HepG2 (cell line): ENCODE results near the gene GAS6. TPM values are rescaled to one million over a fixed set of nuclear protein-coding genes. Genes with fewer than 3 reads are reported as not detected.

Experiments used
- ATAC-seq: fragments of 200-7000 bp; cut with Tn5 transposase; 3 replicates; pipeline ENCODE4 v1.9.1; 2020; ENCODE audit warnings: mild to moderate bottlenecking, moderate library complexity
- BruUV-seq: library from RNA; stranded (reverse); fragments of 400-500 nt; replicated peaks from 2 replicates; lab custom pipeline; 2021; lab: Mats Ljungman, UMichigan
- CTCF ChIA-PET: fragments of 300-600 bp; formaldehyde crosslinking; extraction: SDS; loops from one replicate; lab custom pipeline; 2021; ENCODE audit warnings: low total read pairs, inconsistent platforms, low intra/inter-chr PET ratio; lab: Yijun Ruan, JAX
- POLR2A ChIA-PET: fragments of 350-600 bp; sonication (Branson Sonifier 250); formaldehyde crosslinking; loops from one replicate; lab custom pipeline; 2020; ENCODE audit warnings: antibody characterized with exemption, inconsistent platforms; lab: Yijun Ruan, JAX
- DNase-seq: peaks from one replicate; pipeline ENCODE4 v3.0.0-alpha.2; 2015; ENCODE audit warnings: low spot score
- FAIRE-seq: peaks from 3 replicates; lab custom pipeline; 2011; peaks lifted over from hg19 to GRCh38; lab: Jason Lieb, UNC
- H2AFZ ChIP-seq: one replicate; pipeline ENCODE4 v1.6.1; 2011; ENCODE audit warnings: low read length, inconsistent platforms
- H3K27ac ChIP-seq: fragments of 300-600 bp; 3 replicates; pipeline ENCODE4 v1.8.0; 2011; ENCODE audit warnings: mixed run types, mild to moderate bottlenecking, mixed read lengths, low read length, inconsistent platforms; ENCODE audit not compliant: insufficient read depth; ENCODE audit errors: extremely low read length
- H3K27me3 ChIP-seq, 2 experiments: fragments of 200-600 bp in 1 of 2; 2 replicates in 1 of 2; 3 replicates in 1 of 2; pipeline versions ENCODE4 v1.6.0 to v1.8.0; 2011; ENCODE audit warnings: low read length in 2 of 2, mild to moderate bottlenecking in 2 of 2, moderate library complexity in 2 of 2, inconsistent platforms in 1 of 2; ENCODE audit not compliant: insufficient read depth in 2 of 2, control insufficient read depth in 1 of 2
- H3K36me3 ChIP-seq, 2 experiments: fragments of 200-600 bp in 1 of 2; replicated peaks in 1 of 2; 2 replicates in 1 of 2; 3 replicates in 1 of 2; pipeline versions ENCODE4 v1.5.1 to v1.8.0; 2011; ENCODE audit warnings: low read length in 2 of 2, inconsistent platforms in 1 of 2; ENCODE audit not compliant: insufficient read depth in 2 of 2, control insufficient read depth in 1 of 2
- H3K4me1 ChIP-seq: 2 replicates; pipeline ENCODE4 v1.5.1; 2012; ENCODE audit warnings: low read length, inconsistent platforms; ENCODE audit not compliant: insufficient read depth
- H3K4me2 ChIP-seq: 2 replicates; pipeline ENCODE4 v1.6.0; 2011; ENCODE audit warnings: low read depth, low read length, inconsistent platforms
- H3K4me3 ChIP-seq, 3 experiments: fragments of 200-600 bp in 1 of 3; sonication (generic), shearing (Covaris generic) in 1 of 3; replicated peaks in 1 of 3; 2 replicates each; pipeline ENCODE4 v1.5.1; 2011 to 2016; ENCODE audit warnings: low read length in 3 of 3, inconsistent platforms in 2 of 3, low read depth in 2 of 3, mild to moderate bottlenecking in 2 of 3, control low read depth in 1 of 3, mixed read lengths in 1 of 3; ENCODE audit not compliant: insufficient read depth in 1 of 3
- H3K79me2 ChIP-seq: one replicate; pipeline ENCODE4 v1.6.1; 2011; ENCODE audit warnings: low read length, inconsistent platforms; ENCODE audit not compliant: insufficient read depth
- H3K9ac ChIP-seq: 2 replicates; pipeline ENCODE4 v1.6.0; 2011; ENCODE audit warnings: mild to moderate bottlenecking, low read depth, low read length, inconsistent platforms; ENCODE audit not compliant: insufficient read depth
- H3K9me3 ChIP-seq: 2 replicates; pipeline ENCODE4 v1.5.1; 2012; ENCODE audit warnings: mild to moderate bottlenecking, low read length
- H4K20me1 ChIP-seq: 2 replicates; pipeline ENCODE4 v1.6.0; 2011; ENCODE audit warnings: inconsistent platforms, mild to moderate bottlenecking, low read length, moderate library complexity; ENCODE audit not compliant: insufficient read depth
- ATF7 ChIP-seq, 2 experiments: fragments of 450-650 bp in 1 of 2; sonication (generic) in 1 of 2; formaldehyde crosslinking in 1 of 2; IDR thresholded peaks; 2 replicates each; pipeline versions ENCODE4 v1.4.0 to v1.6.1; 2016 to 2020; ENCODE audit warnings: antibody characterized with exemption in 1 of 2, mild to moderate bottlenecking in 1 of 2, missing genetic modification reagents in 1 of 2
- BORCS8-MEF2B ChIP-seq: sonication (generic); formaldehyde crosslinking; IDR thresholded peaks from 2 replicates; pipeline ENCODE4 v1.8.0; 2022; ENCODE audit warnings: mild to moderate bottlenecking, missing genetic modification reagents
- ERF ChIP-seq: IDR thresholded peaks from 2 replicates; pipeline ENCODE4 v1.6.1; 2018; ENCODE audit warnings: missing biosample characterization, missing genetic modification reagents
- GZF1 ChIP-seq: sonication (generic); formaldehyde crosslinking; IDR thresholded peaks from 2 replicates; pipeline ENCODE4 v1.5.1; 2020; ENCODE audit warnings: mild to moderate bottlenecking, missing genetic modification reagents
- HOXA3 ChIP-seq: sonication (generic); formaldehyde crosslinking; IDR thresholded peaks from 2 replicates; pipeline ENCODE4 v1.5.0; 2020; ENCODE audit warnings: missing genetic modification reagents
- KLF11 ChIP-seq: IDR thresholded peaks from 2 replicates; pipeline ENCODE4 v1.6.1; 2016; ENCODE audit warnings: missing compliant biosample characterization
- SPEN ChIP-seq: sonication (generic); formaldehyde crosslinking; IDR thresholded peaks from 2 replicates; pipeline ENCODE4 v1.5.1; 2020; ENCODE audit warnings: low read depth, mild to moderate bottlenecking, missing genetic modification reagents
- THAP11 ChIP-seq: IDR thresholded peaks from 2 replicates; pipeline ENCODE4 v1.6.1; 2016; ENCODE audit warnings: missing biosample characterization, missing genetic modification reagents
- WGBS: methylation state at CpG from one replicate; pipeline ENCODE4 v1.1.6; 2017; ENCODE audit warnings: low lambda C conversion rate; 5-methylcytosine and 5-hydroxymethylcytosine counted together
- in situ Hi-C: cut with HindIII; loops from 2 replicates; pipeline ENCODE4 v1.10.0; 2017; ENCODE audit warnings: low pct_unique_long_range_greater_than_20kb; ENCODE audit not compliant: extremely low pct_ligation_motif_present
- intact Hi-C: fragments of 100-400 bp; cut with micrococcal nuclease; formaldehyde crosslinking; loops from one replicate; pipeline ENCODE4 v1.10.0; 2022; ENCODE audit not compliant: unreplicated experiment
- polyA plus RNA-seq, 8 experiments: library from polyadenylated mRNA; depleted of rRNA in 3 of 8; stranded (reverse) in 7 of 8; unstranded in 1 of 8; fragments of >200 nt; fragmentation: Illumina TruSeq in 4 of 8; extraction: Trizol in 4 of 8; gene quantifications; 2 replicates each; pipeline versions ENCODE4 v1.2.1 to v1.2.3, GENCODE V29; 2011 to 2016; ENCODE audit warnings: low read depth in 4 of 8, missing spikeins in 1 of 8, mixed read lengths in 1 of 8; ENCODE audit not compliant: insufficient read depth in 1 of 8
- total RNA-seq, 5 experiments: library from RNA; depleted of rRNA; stranded (reverse); fragments of >200 nt; fragmentation: Illumina TruSeq; extraction: Trizol; gene quantifications; 2 replicates each; pipeline ENCODE4 v1.2.3, GENCODE V29; 2016; ENCODE audit warnings: low read depth in 1 of 5
- TF ChIP-seq, protein P1 (sequence below): IDR thresholded peaks from 2 replicates; pipeline ENCODE4 v1.6.1; 2018; ENCODE audit warnings: missing genetic modification reagents, mild to moderate bottlenecking, missing compliant biosample characterization

GAS6 gene
- total and polyA plus RNA-seq, 2 of the 13 experiments (the other 11 are each of a cell fraction or from before 2014, with no cell fraction given): 0.09 to 0.24 TPM

DNA sequence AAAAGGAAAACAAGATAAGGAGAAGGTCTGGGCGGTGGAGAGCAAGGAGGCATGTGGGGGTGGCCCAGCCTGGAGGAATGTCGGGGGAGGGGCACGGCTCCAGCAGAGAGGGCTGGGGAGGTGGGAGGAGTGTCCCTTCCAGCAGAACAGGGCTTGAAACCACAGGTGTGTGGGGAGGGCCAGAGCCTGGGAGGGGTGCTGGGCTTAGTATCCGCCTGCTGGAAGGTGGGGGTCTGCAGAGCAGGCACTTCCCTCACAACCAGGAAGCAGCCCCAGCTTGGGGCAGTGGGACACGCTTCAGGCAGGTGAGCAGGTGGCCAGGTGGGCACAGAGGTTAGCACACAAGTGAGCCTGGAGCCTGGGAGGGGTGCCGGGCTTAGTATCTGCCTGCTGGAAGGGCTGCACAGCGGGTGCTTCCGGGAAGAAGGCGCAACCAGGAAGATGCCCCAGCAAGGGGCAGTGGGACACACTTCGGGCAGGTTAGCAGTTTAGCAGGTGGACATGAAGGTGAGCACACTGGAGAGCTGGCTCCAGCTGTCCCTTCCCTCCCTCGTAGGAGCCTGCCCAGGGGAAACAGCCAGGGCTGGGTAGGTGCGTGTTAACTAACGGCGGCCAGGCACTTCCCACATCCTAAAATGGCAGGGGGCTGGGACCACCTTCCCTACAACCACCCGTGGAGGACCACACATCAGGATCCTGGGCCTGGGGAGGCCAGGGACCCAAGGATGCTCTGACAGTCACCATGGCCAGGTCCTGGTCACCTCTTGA lies 3.0 kb downstream of the GAS6 start:
- Histone ChIP-seq H3K9me3 (no peaks in the 10 kb centered on the region), H3K27ac (no peak overlapping the region), H3K36me3 (no peaks in the 10 kb centered on the region), H3K4me3 (peak overlapping the region in 1 of 3 experiments; percentile 34; a peak in 1 of 6 replicates), H3K4me2 (peak overlapping the region; percentile 44), H3K4me1 (peaks cover 51% of the 10 kb centered on the region), H2AFZ (no peak overlapping the region), H3K9ac (no peak overlapping the region), H4K20me1 (no peaks in the 10 kb centered on the region), H3K27me3 (peaks cover 4 to 15% of the 10 kb centered on the region in 2 experiments; a peak in 4 of 5 replicates), H3K79me2 (no peaks in the 10 kb centered on the region)
- POLR2A ChIA-PET: no interaction called here
- CTCF ChIA-PET: no interaction called here
- TF ChIP-seq THAP11 (CRISPR knock-in tag) (no peak), ATF7 (IDR thresholded peaks at IDR 0.05) (no peak), ATF7 (CRISPR knock-in tag; IDR thresholded peaks at IDR 0.05) (no peak), KLF11 (CRISPR knock-in tag) (no peak), SPEN (CRISPR knock-in tag) (no peak), GZF1 (CRISPR knock-in tag) (no peak), BORCS8-MEF2B (no peak), HOXA3 (CRISPR knock-in tag) (no peak), ERF (CRISPR knock-in tag) (no peak)
- TF ChIP-seq, protein P1, sequence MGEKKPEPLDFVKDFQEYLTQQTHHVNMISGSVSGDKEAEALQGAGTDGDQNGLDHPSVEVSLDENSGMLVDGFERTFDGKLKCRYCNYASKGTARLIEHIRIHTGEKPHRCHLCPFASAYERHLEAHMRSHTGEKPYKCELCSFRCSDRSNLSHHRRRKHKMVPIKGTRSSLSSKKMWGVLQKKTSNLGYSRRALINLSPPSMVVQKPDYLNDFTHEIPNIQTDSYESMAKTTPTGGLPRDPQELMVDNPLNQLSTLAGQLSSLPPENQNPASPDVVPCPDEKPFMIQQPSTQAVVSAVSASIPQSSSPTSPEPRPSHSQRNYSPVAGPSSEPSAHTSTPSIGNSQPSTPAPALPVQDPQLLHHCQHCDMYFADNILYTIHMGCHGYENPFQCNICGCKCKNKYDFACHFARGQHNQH (CRISPR knock-in tag): no peak
- DNase-seq (no peak), ATAC-seq (peak; percentile 20), FAIRE-seq (no peak)
- intact Hi-C loops: no loop called here
- no TSS peak for BruUV-seq
- in situ Hi-C loops: no loop called here
- 18% methylated on average over 8 of the region's 15 CpGs for WGBS
